Hindlimb muscle (tissue), 1 donor: Measurements from ENCODE around the gene EMCN. TPM values are rescaled to one million over a fixed set of nuclear protein-coding genes. Genes with fewer than 3 reads are reported as not detected.
"Not testable (repeated sequence)": the region's sequence is repeated elsewhere in the genome, so short reads cannot be mapped to it uniquely, and the experiment has no call there.

Source experiments
- DNase-seq: peaks from one replicate; pipeline ENCODE4 v3.0.0-alpha.2; 2013
- polyA plus RNA-seq: library from polyadenylated mRNA; unstranded; fragments of 120-200 nt; gene quantifications from one replicate; pipeline ENCODE4 v1.2.1, GENCODE V29; 2013; ENCODE audit not compliant: insufficient read length

EMCN gene
- polyA plus RNA-seq, 1 donor: 29.7 TPM

- no peak for DNase-seq
These were observed 28.5 kb downstream of the EMCN start for GRCh38 chr4:100489305-100489704.

DNA sequence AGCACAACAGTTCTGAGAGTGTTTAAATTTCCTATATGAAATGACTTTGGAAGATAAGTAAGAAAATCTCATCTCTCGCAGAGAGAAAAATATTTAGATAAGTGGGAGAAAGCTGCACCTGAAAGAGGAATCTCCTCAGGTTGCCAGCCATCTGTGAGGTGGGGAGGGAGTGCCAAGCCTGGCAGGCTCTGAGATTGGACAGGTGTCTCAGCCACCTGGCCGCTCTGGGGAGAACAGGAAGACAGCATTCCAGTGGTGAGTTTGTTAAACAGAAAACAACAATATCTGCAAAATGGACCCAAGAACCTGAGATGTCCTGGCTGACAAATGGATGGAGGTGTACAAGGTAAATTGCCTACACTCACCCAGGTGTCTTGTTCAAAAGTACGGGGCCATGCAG is 31.3 kb downstream of the EMCN start:
- no peak for DNase-seq

DNA sequence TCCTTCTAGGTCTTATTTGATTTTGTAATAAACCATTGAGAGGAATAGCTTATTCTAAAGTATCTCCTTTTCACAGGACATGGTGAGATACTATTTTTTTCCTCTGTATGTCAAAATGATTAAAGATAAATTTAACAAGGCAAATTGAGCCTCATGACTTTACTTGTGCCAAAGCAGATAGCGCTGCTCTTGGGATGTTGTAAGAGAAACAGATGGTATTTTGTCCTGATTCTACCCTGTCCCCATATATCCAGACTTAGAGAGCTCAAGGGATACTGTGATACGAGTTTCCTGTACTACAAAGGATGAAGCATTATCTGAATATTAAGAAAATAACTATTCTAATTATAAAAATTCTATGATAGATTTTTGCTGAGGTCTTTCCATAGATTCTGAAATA is 34.0 kb downstream of the EMCN start:
- DNase-seq: no peak

- no peak for DNase-seq
These were observed 37.9 kb downstream of the EMCN start for GRCh38 chr4:100479971-100480370.

GRCh38 chr4:100469555-100469954 is 48.3 kb downstream of the EMCN start:
- DNase-seq: no peak

DNA sequence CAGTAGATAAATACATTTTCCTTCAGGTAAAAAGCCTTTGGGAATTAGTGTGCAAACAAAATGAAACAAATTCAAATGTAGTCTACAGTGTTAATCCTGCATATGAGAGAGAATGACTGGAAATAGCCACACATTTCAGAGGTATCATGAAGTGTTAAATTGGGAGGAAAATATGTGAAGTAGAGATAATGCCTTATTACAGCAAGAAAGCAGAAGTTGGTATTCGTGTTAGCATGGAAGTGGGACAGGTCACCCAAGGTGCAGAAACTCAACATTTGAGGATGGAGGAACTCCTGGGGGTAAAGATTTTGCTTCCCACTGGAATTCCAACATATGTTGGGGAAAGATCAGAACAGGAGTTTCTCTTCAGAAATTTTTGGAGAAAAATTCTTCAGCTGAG is 51.3 kb downstream of the EMCN start:
- no peak for DNase-seq

DNA sequence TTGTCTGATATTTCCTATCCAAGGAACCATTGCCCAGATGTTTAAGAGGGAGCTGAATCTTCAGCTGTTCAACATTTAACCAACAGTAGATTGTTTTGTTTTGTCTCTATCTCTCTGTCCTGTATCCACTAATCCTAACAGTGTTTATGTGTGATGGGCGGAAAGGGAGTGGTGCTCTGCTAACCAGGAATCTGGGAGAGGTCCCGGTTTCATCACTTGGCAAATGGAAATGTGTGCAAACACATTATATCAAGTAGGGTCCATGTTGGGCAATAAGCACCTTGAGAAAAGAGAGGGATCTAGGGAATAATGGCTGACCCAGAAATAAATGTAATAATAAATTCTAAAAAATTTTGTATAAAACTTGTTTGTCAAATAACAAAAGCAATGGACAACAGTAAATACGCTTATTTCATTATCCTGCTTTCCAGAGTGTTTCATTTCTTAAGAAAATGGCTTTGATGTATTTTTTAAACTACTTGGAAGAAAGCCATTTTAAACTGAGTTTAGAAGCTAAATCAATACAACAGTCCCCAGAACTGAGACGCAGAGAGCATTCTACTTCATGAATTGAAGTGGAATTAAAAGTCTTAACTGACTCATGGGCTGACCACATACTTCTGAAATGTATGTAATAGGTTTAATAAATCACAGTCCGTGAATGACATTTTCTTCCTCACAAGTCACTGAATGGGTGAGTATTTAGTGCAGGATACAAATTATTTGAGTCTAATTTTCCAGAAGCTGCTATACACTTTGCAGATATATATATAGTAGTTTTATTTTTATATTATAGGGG is 55.8 kb downstream of the EMCN start:
- DNase-seq: no peak

DNA sequence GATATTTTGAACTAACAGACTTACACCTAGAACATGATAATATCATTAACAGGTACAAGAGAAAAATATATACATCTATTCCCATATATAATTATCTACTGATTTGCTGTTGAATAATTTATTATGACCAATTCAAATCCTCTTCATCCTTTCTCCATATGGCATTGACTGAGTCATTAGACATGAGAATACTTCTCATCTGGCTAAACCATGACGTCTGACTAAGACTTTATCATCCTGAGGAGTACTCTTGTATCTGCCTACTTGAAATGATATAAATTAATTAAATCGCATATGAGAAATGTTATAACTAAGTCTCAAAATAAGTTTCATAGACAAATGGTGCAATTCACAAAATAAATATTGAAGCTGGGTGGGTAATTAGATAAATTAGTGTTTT is 67.4 kb downstream of the EMCN start:
- DNase-seq: no peak

- DNase-seq: no peak
These were observed 86.4 kb downstream of the EMCN start for GRCh38 chr4:100431416-100431815.

GRCh38 chr4:100430451-100430850 is 87.4 kb downstream of the EMCN start:
- DNase-seq: no peak

DNA sequence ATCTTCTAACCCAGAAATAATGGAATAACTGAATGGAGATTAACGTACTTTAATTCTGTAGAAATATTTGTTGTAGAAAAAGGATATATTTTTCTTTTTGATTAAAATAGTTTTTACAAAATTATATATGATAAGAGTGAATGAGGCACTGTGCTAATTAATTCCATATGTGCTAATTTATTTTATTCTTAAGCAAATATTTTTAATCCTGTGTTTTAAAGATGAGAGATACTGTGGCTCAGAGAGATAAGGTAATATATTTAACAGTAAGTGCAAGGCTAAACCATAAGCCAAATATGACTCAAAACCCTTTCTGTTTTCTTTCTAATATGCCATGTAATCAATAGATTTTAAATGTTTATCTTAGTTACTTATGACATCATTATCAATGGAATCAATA is 88.2 kb downstream of the EMCN start:
- no peak for DNase-seq

GRCh38 chr4:100428051-100428450 is 89.8 kb downstream of the EMCN start:
- no peak for DNase-seq

DNA sequence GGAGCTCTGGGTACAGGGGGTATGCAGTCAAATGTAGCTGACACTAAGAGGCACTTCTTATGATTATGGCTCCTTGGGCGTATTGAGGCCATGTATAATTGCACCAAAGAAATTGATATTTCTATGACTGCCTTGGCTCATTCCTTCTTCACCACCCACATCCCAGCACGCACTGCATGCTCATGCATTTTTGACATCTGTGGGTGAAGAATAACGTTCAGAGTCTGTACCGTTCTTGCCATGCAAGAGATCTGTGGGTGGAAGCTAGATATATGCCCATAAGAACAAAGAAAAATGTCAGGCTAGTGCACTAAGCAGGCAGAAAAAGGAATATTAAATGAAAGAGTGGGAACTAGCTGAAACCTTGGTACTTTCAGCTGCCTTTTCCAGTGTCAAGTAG is 93.4 kb downstream of the EMCN start:
- no peak for DNase-seq

- peak; percentile 15 for DNase-seq
These were observed 94.9 kb downstream of the EMCN start for GRCh38 chr4:100422894-100423293.

GRCh38 chr4:100421361-100421978 is 96.4 kb downstream of the EMCN start:
- DNase-seq: peak; percentile 24

DNA sequence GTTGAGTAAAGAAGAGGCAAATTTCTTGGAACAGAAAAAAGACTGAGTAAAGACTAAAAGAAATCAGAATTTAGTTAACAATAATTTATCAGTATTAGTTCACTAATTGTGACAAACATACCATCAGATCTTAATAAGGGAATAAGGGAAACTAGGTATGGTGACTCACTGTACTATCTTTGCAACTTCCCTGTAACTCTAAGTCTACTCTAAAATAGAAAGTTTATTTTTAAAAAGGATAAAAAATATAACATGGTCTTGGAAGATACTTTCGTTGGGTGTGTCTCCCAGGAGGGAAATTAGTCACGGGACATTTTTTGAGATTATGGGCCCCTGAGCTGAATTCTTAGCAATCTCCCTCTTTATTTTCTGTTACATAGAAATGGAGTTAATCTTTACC is 97.3 kb downstream of the EMCN start:
- DNase-seq: no peak

- DNase-seq: no peak
These were observed 100.3 kb downstream of the EMCN start for GRCh38 chr4:100417565-100417964.

GRCh38 chr4:100414016-100414790 is 103.6 kb downstream of the EMCN start:
- no peak for DNase-seq

GRCh38 chr4:100391863-100392262 is 126.0 kb downstream of the EMCN start:
- no peak for DNase-seq

DNA sequence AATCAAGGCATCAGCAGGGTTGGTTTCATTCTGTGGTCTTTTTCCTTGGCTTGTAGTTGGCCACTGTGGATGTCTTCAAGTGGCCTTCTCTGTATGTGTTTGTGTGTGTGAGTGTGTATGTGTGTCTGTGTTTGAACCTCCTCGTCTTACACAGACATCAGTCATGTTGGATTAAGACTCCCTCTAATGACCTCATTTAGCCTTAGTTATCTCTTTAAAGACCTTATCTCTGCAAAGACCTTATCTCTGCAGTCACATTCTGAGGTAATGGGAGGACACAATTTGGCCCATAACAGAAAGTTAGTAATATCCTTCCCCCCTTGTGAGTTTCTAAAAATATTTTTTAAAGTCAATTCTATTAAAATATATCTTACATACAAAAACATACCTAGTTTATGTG is 126.7 kb downstream of the EMCN start:
- DNase-seq: no peak

GRCh38 chr4:100386270-100386669 is 131.6 kb downstream of the EMCN start:
- no peak for DNase-seq

- not testable (repeated sequence) for DNase-seq
These were observed 137.4 kb downstream of the EMCN start for GRCh38 chr4:100380401-100380800.

DNA sequence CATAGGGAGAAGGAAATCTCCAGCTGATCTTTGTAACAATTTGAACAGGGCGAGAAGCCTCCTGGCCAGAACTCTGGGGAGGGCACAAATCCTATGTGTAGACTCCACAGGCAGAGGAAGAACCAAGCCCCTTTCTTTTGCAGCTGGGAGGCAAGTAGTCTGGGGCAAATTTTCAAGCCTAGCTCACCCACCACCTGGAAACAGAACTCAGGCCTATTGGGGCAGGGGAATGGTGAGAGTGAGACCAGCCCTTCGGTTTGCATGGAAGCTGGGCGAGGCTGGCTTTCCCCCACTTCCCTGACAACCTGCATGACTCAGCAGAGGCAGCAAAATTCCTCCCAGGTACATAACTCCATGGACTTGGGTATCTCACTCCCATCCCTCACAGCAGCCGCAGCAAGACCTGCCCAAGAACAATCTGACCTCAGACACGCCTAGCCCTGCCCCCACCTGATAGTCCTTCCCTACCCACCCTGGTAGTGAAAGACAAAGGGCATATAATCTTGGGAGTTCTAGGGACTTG is 138.2 kb downstream of the EMCN start:
- no peak for DNase-seq
